Panc1 (cell line): ENCODE results near the gene NRCAM.

Experiments
- CTCF ChIP-seq: fragments of 450-650 bp; IDR thresholded peaks from 2 replicates; pipeline ENCODE4 v1.5.1; 2017; ENCODE audit warnings: mild to moderate bottlenecking
- POLR2AphosphoS5 ChIP-seq: IDR thresholded peaks from 2 replicates; pipeline ENCODE4 v1.6.1; 2012; ENCODE audit warnings: mild to moderate bottlenecking, low read depth, low read length, moderate library complexity
- REST ChIP-seq, 2 experiments: IDR thresholded peaks; 2 replicates each; pipeline ENCODE4 v1.6.1; 2011 to 2012; ENCODE audit warnings: low read depth in 2 of 2, control low read depth in 1 of 2, low read length in 1 of 2, mild to moderate bottlenecking in 1 of 2, moderate library complexity in 1 of 2; ENCODE audit not compliant: insufficient read depth in 1 of 2
- SIN3A ChIP-seq: IDR thresholded peaks from 2 replicates; pipeline ENCODE4 v1.6.1; 2012; ENCODE audit warnings: low read depth, mild to moderate bottlenecking, low read length, moderate library complexity, borderline replicate concordance; ENCODE audit not compliant: insufficient read depth
- TCF7L2 ChIP-seq: IDR thresholded peaks from 2 replicates; pipeline ENCODE4 v1.6.1; 2011; ENCODE audit warnings: mild to moderate bottlenecking, low read depth, low read length, inconsistent platforms

- TF ChIP-seq CTCF (no peak), TCF7L2 (no peak), POLR2AphosphoS5 (no peak), SIN3A (no peak), REST (IDR thresholded peaks at IDR 0.05; ENCODE audit: insufficient read depth in 1 of 2, low read depth in 2 of 2, low read length in 1 of 2) (no peak)
Measured at GRCh38 chr7:108132551-108133265, 323.5 kb downstream of the NRCAM start.
